ENCODE results near the gene GRAP2.

Gene GRAP2

GRCh38 chr22:39985383-39986035, 84.6 kb downstream of the GRAP2 start:
- Histone ChIP-seq H3K27ac (ENCODE audit: low read length) (no peak overlapping the region), H2AFZ (ENCODE audit: low read length) (no peak overlapping the region), H3K4me1 (ENCODE audit: low read length) (peaks cover 11% of the 10 kb centered on the region), H3K36me3 (replicated peaks; ENCODE audit: insufficient read depth, low read length) (no peaks in the 10 kb centered on the region), H3K4me3 (ENCODE audit: low read length) (no peak overlapping the region), H3K9me2 (replicated peaks; ENCODE audit: insufficient read depth, low read length) (no peaks in the 10 kb centered on the region), H3K9me3 (replicated peaks; ENCODE audit: insufficient read depth, low read length) (no peaks in the 10 kb centered on the region), H3K27me3 (replicated peaks; ENCODE audit: insufficient read depth, low read length) (no peaks in the 10 kb centered on the region), H3K4me2 (ENCODE audit: low read depth, low read length) (no peak overlapping the region), H3K79me2 (ENCODE audit: low read length) (no peaks in the 10 kb centered on the region), H4K20me1 (ENCODE audit: insufficient read depth, low read length) (no peaks in the 10 kb centered on the region), H3K9ac (ENCODE audit: low read length) (no peak overlapping the region), H3F3A (ENCODE audit: insufficient read depth, low read length) (peaks cover 5% of the 10 kb centered on the region; the same call in 1 of the 2 replicates)
- DNase-seq, result no peak
- TF ChIP-seq EZH2 (optimal IDR thresholded peaks at IDR 0.05; ENCODE audit: low read depth, low read length) (no peak), EZH2phosphoT487 (IDR thresholded peaks at IDR 0.05; ENCODE audit: low read length) (no peak)
- TF ChIP-seq, protein P1, sequence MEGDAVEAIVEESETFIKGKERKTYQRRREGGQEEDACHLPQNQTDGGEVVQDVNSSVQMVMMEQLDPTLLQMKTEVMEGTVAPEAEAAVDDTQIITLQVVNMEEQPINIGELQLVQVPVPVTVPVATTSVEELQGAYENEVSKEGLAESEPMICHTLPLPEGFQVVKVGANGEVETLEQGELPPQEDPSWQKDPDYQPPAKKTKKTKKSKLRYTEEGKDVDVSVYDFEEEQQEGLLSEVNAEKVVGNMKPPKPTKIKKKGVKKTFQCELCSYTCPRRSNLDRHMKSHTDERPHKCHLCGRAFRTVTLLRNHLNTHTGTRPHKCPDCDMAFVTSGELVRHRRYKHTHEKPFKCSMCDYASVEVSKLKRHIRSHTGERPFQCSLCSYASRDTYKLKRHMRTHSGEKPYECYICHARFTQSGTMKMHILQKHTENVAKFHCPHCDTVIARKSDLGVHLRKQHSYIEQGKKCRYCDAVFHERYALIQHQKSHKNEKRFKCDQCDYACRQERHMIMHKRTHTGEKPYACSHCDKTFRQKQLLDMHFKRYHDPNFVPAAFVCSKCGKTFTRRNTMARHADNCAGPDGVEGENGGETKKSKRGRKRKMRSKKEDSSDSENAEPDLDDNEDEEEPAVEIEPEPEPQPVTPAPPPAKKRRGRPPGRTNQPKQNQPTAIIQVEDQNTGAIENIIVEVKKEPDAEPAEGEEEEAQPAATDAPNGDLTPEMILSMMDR (IDR thresholded peaks at IDR 0.05; ENCODE audit: low read length), result no peak

GRCh38 chr22:39988386-39989114, 87.7 kb downstream of the GRAP2 start:
- H3K79me2 ChIP-seq (ENCODE audit: low read length), result no peaks in the 10 kb centered on the region
- DNase-seq, result no peak
- H2AFZ ChIP-seq (ENCODE audit: low read length), result no peak overlapping the region
- H3K9ac ChIP-seq (ENCODE audit: low read length), result no peak overlapping the region
- no peak overlapping the region for H3K4me3 ChIP-seq (ENCODE audit: low read length)
- H3K27ac ChIP-seq (ENCODE audit: low read length), result no peak overlapping the region
- H3K27me3 ChIP-seq (replicated peaks; ENCODE audit: insufficient read depth, low read length), result no peaks in the 10 kb centered on the region
- no peak for TF ChIP-seq EZH2phosphoT487 (IDR thresholded peaks at IDR 0.05; ENCODE audit: low read length)
- H3K9me2 ChIP-seq (replicated peaks; ENCODE audit: insufficient read depth, low read length), result no peaks in the 10 kb centered on the region
- H3K4me2 ChIP-seq (ENCODE audit: low read depth, low read length), result no peak overlapping the region
- no peaks in the 10 kb centered on the region for H3K36me3 ChIP-seq (replicated peaks; ENCODE audit: insufficient read depth, low read length)
- no peaks in the 10 kb centered on the region for H3K9me3 ChIP-seq (replicated peaks; ENCODE audit: insufficient read depth, low read length)
- H3F3A ChIP-seq (ENCODE audit: insufficient read depth, low read length), result peaks cover 5% of the 10 kb centered on the region; the same call in 1 of the 2 replicates
- peaks cover 11% of the 10 kb centered on the region for H3K4me1 ChIP-seq (ENCODE audit: low read length)
- no peaks in the 10 kb centered on the region for H4K20me1 ChIP-seq (ENCODE audit: insufficient read depth, low read length)

DNA sequence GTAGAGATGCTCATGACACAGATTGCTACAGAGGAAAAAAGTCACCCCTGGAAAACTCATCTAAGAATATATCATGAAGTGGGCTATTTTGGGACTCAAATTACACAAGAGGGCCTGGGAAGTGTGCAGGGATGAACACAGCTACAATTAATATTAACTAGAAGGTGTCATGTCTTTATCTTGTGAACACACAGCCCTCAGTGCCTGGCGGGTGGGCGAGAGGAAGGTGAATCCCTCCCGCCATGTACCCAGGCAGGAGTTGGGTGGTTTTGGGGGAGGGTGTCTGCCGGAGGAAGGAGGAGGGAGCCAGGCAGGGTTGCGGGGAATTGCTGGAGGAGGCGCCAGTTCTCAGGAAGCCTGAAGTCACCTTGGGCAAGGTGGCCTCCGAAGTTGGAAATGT, 88.7 kb downstream of the GRAP2 start:
- H2AFZ ChIP-seq (ENCODE audit: low read length), result no peak overlapping the region
- H3K4me1 ChIP-seq (ENCODE audit: low read length), result peaks cover 11% of the 10 kb centered on the region
- TF ChIP-seq EZH2 (optimal IDR thresholded peaks at IDR 0.05; ENCODE audit: low read depth, low read length) (no peak), EZH2phosphoT487 (IDR thresholded peaks at IDR 0.05; ENCODE audit: low read length) (no peak)
- TF ChIP-seq, protein P1 (IDR thresholded peaks at IDR 0.05; ENCODE audit: low read length), result no peak
- no peaks in the 10 kb centered on the region for H3K27me3 ChIP-seq (replicated peaks; ENCODE audit: insufficient read depth, low read length)
- H3K79me2 ChIP-seq (ENCODE audit: low read length), result no peaks in the 10 kb centered on the region
- H4K20me1 ChIP-seq (ENCODE audit: insufficient read depth, low read length), result no peaks in the 10 kb centered on the region
- no peaks in the 10 kb centered on the region for H3K36me3 ChIP-seq (replicated peaks; ENCODE audit: insufficient read depth, low read length)
- H3K27ac ChIP-seq (ENCODE audit: low read length), result no peak overlapping the region
- no peak overlapping the region for H3K4me3 ChIP-seq (ENCODE audit: low read length)
- no peak for DNase-seq
- no peaks in the 10 kb centered on the region for H3K9me3 ChIP-seq (replicated peaks; ENCODE audit: insufficient read depth, low read length)
- no peaks in the 10 kb centered on the region for H3K9me2 ChIP-seq (replicated peaks; ENCODE audit: insufficient read depth, low read length)
- no peak overlapping the region for H3K4me2 ChIP-seq (ENCODE audit: low read depth, low read length)
- H3K9ac ChIP-seq (ENCODE audit: low read length), result no peak overlapping the region
- peaks cover 5% of the 10 kb centered on the region; the same call in 1 of the 2 replicates for H3F3A ChIP-seq (ENCODE audit: insufficient read depth, low read length)

DNA sequence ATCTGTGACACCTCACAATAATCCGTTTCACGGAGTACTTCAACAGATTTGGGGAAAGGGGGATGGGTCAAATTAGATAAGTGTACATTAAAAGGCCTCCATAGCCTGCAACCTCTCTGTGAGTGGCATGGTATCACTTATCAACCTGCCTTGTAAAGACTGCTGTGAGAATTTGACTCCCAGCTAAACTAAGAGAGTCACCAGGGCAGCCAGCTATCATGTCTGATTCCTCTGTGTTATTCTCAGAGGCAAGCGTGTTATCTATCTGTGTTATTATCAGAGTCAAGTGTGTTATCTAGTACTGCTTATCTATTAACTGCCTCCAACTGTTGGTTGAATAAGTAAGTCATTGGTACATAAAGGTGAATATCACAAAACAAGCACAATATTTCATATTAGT, 89.8 kb downstream of the GRAP2 start:
- TF ChIP-seq, protein P1 (IDR thresholded peaks at IDR 0.05; ENCODE audit: low read length), result no peak
- Histone ChIP-seq H2AFZ (ENCODE audit: low read length) (no peak overlapping the region), H3K9ac (ENCODE audit: low read length) (no peak overlapping the region)

More for the DNA sequence above, 89.8 kb downstream of the GRAP2 start:
- Histone ChIP-seq H3F3A (ENCODE audit: insufficient read depth, low read length) (peaks cover 1% of the 10 kb centered on the region; the same call in 1 of the 2 replicates), H3K27ac (ENCODE audit: low read length) (no peak overlapping the region), H3K4me3 (ENCODE audit: low read length) (no peak overlapping the region), H4K20me1 (ENCODE audit: insufficient read depth, low read length) (no peaks in the 10 kb centered on the region), H3K36me3 (replicated peaks; ENCODE audit: insufficient read depth, low read length) (no peaks in the 10 kb centered on the region), H3K9me3 (replicated peaks; ENCODE audit: insufficient read depth, low read length) (no peaks in the 10 kb centered on the region), H3K9me2 (replicated peaks; ENCODE audit: insufficient read depth, low read length) (no peaks in the 10 kb centered on the region), H3K27me3 (replicated peaks; ENCODE audit: insufficient read depth, low read length) (no peaks in the 10 kb centered on the region), H3K4me2 (ENCODE audit: low read depth, low read length) (no peak overlapping the region), H3K79me2 (ENCODE audit: low read length) (no peaks in the 10 kb centered on the region), H3K4me1 (ENCODE audit: low read length) (peaks cover 4% of the 10 kb centered on the region)
- no peak for DNase-seq
